RPMI8226 (cell line): ENCODE data around the gene CCN6.

Source experiments
- DNase-seq: peaks from one replicate; pipeline ENCODE4 v3.0.0-alpha.2; 2015

The CCN6 gene

DNA sequence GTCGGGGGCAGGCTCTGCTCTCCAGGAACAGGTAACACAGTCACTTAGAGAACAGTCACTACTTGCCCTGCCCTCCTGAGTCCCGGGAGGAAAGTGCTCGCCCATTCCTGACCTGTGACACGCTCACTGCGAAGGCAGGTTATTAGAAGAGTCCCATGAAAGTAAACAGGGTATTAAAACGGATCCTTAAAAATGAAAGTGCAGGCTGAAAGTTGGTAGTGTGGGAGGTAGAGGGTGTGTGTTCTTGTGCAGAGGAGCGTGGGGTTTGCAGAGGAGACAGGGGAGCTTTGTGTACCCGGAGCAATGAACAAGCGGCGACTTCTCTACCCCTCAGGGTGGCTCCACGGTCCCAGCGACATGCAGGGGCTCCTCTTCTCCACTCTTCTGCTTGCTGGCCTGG, at the start of gene CCN6:
Gene CCN6 (plus strand): TSS at position 104 of the 400 bp plus-strand sequence. CDS start 254 bp downstream, at position 358.
- DNase-seq: no peak

DNA sequence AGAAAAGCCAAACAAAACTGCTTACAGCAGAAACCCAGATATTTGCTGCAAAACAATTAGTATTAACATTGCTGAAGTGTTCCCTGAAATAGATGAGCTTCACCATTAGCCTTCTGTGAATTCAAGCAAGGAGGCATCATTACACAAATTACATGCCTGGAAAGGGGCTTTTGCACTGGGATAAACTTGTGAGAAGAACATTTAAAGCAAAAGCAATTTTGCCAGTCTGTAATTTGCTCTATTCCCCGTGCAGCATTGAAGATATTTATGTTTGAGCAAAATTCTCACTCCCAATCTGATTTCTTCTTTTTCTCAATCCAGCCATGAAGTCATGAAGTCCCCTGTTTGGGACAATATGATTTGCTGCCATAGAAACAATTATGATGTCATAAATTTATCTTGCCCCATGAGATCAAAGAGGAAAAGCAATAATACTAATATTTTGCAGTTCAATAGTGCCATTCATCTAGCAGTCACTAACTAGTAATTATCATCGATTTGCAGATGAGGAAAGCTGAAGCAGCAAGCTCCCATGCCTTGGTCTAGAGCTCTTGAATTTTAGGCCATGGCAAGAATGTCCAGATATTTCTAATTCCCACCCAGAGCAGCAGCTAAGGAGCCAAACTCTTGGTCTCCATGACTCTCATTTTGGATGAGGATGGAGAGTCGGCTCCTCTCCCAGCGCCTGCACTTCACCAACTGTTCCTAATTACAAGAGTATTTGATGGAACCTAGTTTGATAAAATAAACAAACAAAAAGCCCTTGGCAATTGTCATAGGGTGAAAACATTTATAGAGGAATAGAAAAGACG, 49.5 kb upstream of the CCN6 start:
- DNase-seq: no peak

DNA sequence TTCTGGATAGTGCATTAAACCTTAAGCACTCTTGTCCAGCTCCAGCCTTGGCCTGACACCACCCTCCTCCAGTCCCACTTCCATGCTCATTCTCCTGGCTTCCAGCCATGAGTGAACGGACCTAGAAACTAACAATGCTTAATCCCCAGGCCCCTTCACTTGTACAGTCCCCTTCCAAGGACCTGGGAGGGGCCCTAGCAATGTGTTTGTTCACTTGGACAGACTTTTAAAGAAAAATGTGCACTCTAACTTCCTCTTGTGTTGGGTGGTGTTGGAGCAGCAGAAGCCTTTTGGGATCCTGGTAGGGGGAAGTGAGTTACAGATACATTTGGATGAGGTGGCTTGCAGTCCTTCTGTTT, 48.9 kb upstream of the CCN6 start:
- no peak for DNase-seq

DNA sequence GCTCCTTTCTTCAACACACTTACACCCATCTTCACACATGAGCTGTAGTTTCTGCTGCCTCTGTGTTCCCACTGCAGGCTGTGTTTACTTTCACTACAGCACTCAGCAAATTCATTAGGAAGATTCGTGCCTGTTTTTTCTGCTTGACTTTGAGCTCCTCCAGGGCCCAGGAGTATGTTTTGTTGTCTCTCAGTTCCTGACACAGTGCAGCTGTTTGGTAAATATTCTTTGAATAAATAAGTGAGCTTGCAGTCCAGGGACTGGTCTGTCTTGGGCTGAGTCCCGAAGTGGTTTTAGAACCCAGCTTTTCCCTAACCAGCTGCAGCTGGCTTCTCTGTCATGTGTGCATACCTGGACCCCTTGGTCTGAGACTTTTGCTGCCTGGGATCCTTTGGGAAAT, 46.6 kb upstream of the CCN6 start:
- no peak for DNase-seq

DNA sequence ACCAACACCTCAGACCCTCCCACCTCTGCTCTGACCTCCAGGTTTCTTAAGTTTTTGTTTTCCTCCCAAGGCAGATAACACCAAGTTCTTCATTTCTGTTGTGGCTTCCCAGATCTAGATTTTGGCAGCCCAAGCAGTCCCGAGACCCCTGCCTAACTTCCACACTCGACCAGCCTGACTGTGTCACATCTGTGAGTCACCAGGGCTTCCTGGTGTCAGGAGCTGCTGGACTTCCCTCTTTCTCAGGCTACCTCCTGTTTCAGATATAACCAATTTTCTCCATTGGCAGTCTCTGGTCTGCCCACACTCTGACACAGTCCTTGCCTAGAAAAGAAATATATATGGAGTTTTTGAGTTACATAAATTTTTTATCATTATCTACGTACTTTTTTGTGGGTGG, 46.1 kb upstream of the CCN6 start:
- DNase-seq: no peak

GRCh38 chr6:112008482-112008881, 45.4 kb upstream of the CCN6 start:
- no peak for DNase-seq

DNA sequence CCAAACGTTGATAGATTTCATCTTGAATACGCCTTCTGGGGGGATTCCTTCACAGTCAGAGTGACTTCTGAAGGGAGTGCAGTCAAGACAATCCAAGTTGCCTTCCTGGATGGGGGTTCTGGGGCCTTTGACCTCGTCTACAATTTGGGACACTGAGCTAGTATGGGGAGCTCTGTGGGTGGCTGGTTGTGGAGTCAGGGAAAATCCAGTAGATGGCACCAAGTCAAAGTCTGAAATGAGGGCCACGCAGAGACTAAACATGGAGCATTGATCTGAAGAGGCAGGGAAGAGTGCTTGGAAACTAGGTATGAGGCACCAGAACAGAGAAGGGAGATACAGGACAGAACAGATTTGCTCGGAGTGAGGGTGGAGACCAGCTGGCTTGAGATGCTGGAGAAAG, 43.6 kb upstream of the CCN6 start:
- DNase-seq: no peak

DNA sequence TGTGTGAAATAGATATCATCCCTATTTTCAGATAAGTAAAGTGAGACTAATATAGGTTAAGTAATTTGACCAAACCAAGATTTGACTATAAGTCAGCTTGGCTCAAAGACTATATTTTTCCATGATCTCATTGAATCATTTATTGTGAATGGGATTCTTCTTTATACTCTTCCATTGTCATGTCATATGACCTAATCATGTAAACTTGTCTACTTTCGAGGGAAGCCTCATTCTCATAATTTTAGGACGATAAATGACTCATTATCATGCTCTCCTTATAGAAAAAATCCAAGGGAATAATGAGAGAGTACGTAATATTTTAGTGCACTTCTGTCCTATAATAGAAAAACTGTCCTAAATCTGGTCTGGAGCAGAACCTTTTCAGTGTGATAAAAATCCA, 40.9 kb upstream of the CCN6 start:
- DNase-seq: no peak

DNA sequence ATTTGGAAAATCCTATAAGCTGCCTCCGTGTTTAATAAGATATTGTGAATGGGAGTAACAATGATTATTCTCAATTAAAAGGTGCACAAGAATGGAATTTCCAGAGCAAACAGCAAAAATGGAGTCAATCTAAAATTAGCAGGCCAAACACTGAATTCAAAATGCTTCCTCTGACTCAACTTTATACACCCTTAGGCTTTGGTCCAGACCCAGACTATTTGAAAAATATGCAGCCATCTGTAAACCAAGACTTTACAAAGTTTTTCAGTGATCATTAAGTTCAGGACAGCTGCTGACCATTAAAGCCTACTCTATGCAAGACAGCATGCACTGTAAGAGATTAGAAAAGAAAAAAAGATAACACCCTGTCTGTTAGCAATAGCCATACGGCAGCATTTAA, 39.4 kb upstream of the CCN6 start:
- DNase-seq: no peak

- DNase-seq: no peak
Observed at GRCh38 chr6:112015725-112016124, 38.2 kb upstream of the CCN6 start.

GRCh38 chr6:112016320-112016719, 37.6 kb upstream of the CCN6 start:
- DNase-seq: no peak

DNA sequence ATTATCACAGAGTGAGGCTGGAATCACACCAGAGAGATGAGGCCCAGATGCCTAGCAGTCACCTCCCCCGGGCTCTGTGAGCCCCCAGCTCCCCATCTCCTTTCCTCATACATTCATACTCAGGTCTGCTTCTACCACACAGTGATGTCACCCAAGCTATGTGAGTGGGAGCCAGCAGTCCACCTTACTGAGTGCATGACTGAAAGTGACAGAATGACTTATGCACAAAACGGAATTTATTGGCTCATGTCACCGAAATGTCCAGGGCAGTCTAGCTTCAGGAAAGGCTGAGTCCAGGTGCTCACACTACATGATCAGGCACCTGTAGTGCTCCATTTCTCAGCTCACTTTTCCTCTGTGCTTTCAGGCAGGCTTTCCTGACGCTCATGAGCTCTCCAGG, 36.7 kb upstream of the CCN6 start:
- DNase-seq: no peak

DNA sequence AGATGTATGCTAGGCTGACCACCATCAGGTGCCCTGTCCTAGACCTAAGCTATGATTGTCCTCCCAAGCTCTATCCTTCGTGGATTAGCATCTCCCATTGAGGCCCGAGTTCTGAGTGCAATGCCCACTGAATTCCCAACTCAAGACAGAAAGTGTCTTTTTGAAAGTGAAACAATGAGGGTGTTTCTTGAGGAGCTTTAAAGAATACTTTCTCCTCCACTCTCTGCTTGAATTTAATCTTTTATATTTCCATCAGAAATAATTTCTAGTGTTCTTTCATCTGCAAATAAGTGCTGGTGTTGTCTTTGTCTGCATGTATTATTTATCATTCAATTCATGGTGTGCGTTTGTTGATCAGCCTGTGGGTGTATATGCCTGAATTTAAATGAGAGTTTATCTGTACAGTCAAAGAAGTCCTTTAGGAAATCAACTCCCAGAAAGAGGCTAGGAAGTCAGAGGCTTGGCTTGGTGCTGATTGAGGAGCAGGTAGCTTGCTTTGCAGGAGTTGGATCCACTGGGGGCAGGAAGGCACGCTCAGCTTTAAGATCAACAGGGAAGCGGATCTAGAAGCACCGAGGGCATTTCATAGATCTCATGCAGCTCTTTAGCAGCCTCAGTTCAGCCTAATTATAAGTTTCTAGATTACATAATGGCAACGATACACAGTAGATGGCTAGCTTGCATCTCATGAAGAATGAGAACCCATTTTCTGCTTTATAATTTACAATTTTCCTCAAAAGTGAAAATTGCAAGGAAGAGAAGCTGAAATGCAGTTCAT, 36.0 kb upstream of the CCN6 start:
- no peak for DNase-seq

GRCh38 chr6:112018619-112019416, 35.1 kb upstream of the CCN6 start:
- no peak for DNase-seq

- DNase-seq: no peak
Observed at GRCh38 chr6:112019589-112019988, 34.3 kb upstream of the CCN6 start.

DNA sequence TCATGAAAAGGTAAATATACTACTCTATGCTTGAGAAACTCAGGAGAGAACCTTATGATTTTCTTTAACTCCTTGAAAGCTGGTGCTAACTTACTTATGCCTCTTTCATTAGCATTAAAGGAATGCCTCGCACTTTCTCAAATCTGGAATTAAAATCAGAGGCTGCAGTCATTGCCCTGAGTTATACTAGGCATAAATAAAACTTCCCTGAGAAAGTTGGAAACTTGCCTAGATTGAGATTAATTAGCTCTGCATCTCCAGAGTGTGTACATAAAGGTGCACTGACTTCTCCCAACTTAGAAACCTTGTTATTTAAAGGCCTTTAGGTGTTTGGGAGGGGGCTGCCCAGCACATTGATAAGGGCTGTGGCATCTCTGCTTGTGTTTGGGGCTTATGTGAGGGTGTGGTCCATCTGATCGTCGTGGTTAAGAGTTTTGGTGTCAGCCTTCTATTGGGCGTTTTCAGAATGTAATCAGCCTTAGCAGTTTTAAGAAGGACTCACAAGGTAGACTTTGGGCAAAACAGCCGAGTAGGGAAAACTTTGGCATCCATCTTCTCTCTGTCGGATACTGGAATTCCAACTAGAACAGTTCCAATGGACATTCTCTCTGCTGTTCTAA, 32.1 kb upstream of the CCN6 start:
- no peak for DNase-seq

DNA sequence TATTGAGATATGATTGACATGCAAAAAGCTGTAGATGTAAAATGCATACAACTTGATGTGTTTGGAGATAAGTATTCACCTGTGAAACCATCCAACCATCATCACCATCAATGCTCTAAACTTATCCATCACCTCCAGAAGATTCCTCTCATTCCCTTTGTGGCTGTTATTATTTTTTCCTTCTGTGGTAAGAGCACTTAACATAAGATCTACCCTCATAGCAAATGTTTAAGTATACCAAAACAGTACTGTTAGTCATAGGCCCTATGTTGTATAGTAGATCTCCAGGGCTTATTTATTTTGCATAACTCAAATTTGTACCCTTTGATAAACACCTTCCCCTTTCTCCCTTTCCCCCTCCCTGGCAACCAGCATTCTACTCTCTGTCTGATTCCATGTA, 31.2 kb upstream of the CCN6 start:
- DNase-seq: no peak

- DNase-seq: no peak
Observed at GRCh38 chr6:112024464-112024863, 29.4 kb upstream of the CCN6 start.

DNA sequence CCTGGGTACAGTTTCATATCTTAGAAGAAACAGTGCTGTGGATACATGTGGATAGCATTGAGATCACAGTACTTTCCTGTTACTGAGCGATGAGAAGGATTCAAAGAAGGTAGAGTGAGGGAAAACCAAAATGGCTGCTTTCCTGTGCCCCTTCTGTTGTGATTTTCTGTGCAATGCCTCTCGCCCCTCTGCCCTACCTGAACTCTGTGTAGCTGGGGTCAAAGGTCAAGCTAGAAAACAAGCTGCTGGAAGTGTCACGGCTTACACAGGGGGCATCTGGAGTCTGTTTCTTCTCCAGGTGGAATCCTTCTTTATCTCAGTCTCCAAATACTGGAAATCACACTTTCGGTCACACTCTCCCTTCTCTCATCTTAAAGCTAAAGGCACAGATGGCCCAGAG, 27.0 kb upstream of the CCN6 start:
- DNase-seq: no peak

DNA sequence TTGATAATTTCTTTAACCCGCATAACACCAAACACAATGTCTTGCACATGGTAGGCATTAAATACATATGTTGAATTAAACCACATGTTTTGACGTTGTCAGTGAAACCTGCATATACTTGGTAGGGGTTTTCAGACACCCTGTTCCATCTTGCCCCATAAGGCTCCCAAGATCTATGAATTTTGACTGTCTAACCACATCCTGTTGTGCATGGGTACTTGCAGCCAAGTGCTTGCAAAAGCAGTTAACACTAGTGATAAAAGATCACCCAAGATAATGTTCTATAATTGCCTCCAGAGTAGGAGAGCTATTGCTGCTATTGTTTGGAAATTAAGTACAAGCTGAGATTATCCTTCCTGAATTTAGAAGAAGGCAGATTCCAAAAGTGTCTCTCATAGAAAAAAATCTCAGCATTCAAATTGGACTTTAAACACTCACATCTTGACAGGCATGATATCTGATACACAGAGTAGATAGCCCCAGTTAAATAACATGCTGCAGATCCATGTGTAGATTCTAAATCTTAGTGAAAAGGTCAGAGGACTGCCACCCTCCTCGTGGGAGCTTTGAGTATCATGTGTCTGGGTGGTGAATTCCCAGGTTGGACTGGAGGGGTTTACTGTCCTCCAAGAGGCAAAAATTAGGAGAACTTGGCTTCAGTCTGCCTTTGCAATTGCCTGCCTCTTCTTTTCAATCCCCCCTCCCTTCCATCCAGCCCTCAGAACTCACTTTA, 25.8 kb upstream of the CCN6 start:
- DNase-seq: no peak

DNA sequence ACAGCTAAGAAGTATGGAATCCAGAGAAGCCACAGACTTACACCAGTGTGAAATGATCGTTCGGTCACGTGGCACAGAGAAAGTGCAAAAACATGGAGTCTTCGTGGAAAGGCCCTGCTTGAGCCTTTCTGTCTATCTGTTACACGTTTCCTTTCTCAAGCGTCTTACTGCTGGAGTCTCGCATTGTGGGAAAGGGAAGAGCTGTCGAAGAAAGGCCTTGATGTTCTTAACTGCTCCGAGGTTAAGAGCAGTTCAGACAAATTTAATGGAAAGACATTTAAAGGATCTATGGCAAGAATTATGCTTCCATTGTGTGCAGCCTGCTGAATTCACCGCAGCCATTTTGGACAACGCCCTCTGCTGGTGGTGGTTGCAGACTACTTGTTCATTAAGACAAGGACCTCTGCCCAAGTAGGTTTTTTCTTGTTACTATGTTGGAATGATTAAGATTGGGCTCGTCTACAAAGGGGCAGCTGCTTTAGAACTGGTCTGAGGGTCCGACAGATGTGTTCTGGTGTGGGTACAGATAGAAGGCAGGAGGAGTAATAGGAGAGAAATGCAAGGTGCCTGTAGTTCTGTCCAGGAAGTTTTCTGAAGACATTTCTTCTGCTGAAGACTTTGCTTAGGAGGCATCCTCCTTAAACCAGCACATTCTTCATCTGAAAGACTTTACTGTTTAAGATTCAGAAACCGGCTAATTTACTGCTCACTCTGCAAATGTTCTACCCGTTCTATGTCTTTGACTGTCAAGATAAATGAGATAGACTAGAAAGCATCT, 24.7 kb upstream of the CCN6 start:
- peak; percentile 59 for DNase-seq
